Neural progenitor cell (in vitro differentiated cells): ENCODE measurements around the gene CLIP4. TPM values are rescaled to one million over a fixed set of nuclear protein-coding genes. Genes with fewer than 3 reads are reported as not detected.

Experiments
- DNase-seq: peaks from one replicate; pipeline ENCODE4 v3.0.0-alpha.2; 2016; ENCODE audit warnings: low spot score
- H2AFZ ChIP-seq: fragments of 200-600 bp; sonication (generic); replicated peaks from 2 replicates; pipeline ENCODE4 v1.6.1; 2016; ENCODE audit warnings: antibody characterized with exemption
- H3F3A ChIP-seq: fragments of 200-600 bp; sonication (generic); 2 replicates; pipeline ENCODE4 v1.6.1; 2016; ENCODE audit warnings: antibody characterized with exemption, low read depth
- H3K27ac ChIP-seq: fragments of 200-600 bp; sonication (generic); 2 replicates; pipeline ENCODE4 v1.5.1; 2016; ENCODE audit warnings: mild to moderate bottlenecking
- H3K27me3 ChIP-seq: fragments of 200-600 bp; sonication (generic); 2 replicates; pipeline ENCODE4 v1.6.1; 2016; ENCODE audit warnings: mild to moderate bottlenecking, moderate library complexity
- H3K36me3 ChIP-seq: fragments of 200-600 bp; sonication (generic); 2 replicates; pipeline ENCODE4 v1.5.1; 2016
- H3K4me1 ChIP-seq: fragments of 200-600 bp; sonication (generic); 2 replicates; pipeline ENCODE4 v1.6.1; 2016; ENCODE audit warnings: mixed run types
- H3K4me2 ChIP-seq: fragments of 200-600 bp; sonication (generic); 2 replicates; pipeline ENCODE4 v1.6.1; 2016
- H3K4me3 ChIP-seq: fragments of 200-600 bp; sonication (generic); 2 replicates; pipeline ENCODE4 v1.5.1; 2016
- H3K79me2 ChIP-seq: fragments of 200-600 bp; sonication (generic); 2 replicates; pipeline ENCODE4 v1.6.1; 2016; ENCODE audit warnings: low read depth
- H3K9ac ChIP-seq: fragments of 200-600 bp; sonication (generic); 2 replicates; pipeline ENCODE4 v1.6.1; 2016
- H3K9me3 ChIP-seq: fragments of 200-600 bp; sonication (generic); 2 replicates; pipeline ENCODE4 v1.5.1; 2016; ENCODE audit warnings: low read depth
- H4K20me1 ChIP-seq: fragments of 200-600 bp; sonication (generic); 2 replicates; pipeline ENCODE4 v1.6.1; 2016; ENCODE audit warnings: low read depth
- H3K27ac Mint-ChIP-seq: 3 replicates; pipeline ENCODE4 v1.8.0; 2021; ENCODE audit warnings: mixed read lengths
- H3K27me3 Mint-ChIP-seq: 2 replicates; pipeline ENCODE4 v1.8.0; 2022; ENCODE audit warnings: low read depth, mild to moderate bottlenecking, inconsistent platforms, moderate library complexity, mixed read lengths; ENCODE audit not compliant: insufficient read depth
- H3K36me3 Mint-ChIP-seq: 3 replicates; pipeline ENCODE4 v1.8.0; 2021; ENCODE audit warnings: mixed read lengths
- H3K4me1 Mint-ChIP-seq: 3 replicates; pipeline ENCODE4 v1.8.0; 2021; ENCODE audit warnings: mixed read lengths
- H3K4me3 Mint-ChIP-seq: 3 replicates; pipeline ENCODE4 v1.8.0; 2021; ENCODE audit warnings: mild to moderate bottlenecking, moderate library complexity, mixed read lengths
- H3K9me3 Mint-ChIP-seq: 3 replicates; pipeline ENCODE4 v1.8.0; 2020; ENCODE audit warnings: mixed read lengths
- EZH2 ChIP-seq: fragments of 200-600 bp; sonication (generic); IDR thresholded peaks from 2 replicates; pipeline ENCODE4 v1.6.1; 2017; ENCODE audit warnings: antibody characterized with exemption, mild to moderate bottlenecking, moderate library complexity
- EZH2phosphoT487 ChIP-seq: fragments of 200-600 bp; sonication (generic); IDR thresholded peaks from 2 replicates; pipeline ENCODE4 v1.6.1; 2017; ENCODE audit warnings: antibody characterized with exemption
- total RNA-seq: library from RNA; depleted of rRNA; stranded (reverse); fragments of >200 nt; gene quantifications from 2 replicates; pipeline ENCODE4 v1.2.3, GENCODE V29; 2015; ENCODE audit warnings: low replicate concordance
- TF ChIP-seq, protein P1 (sequence below): fragments of 200-600 bp; sonication (generic); IDR thresholded peaks from 2 replicates; pipeline ENCODE4 v1.5.1; 2017; ENCODE audit warnings: antibody characterized with exemption, mild to moderate bottlenecking

Gene CLIP4
- total RNA-seq, 1 donor from 2014 or later: 2.1 TPM

- no peak for DNase-seq
- Histone ChIP-seq H3K36me3 (no peaks in the 10 kb centered on the region), H3K9ac (no peak overlapping the region), H3K4me3 (no peak overlapping the region), H3K4me2 (no peak overlapping the region), H3K79me2 (no peaks in the 10 kb centered on the region), H3K4me1 (peaks cover 3% of the 10 kb centered on the region), H3F3A (no peaks in the 10 kb centered on the region), H3K27me3 (no peaks in the 10 kb centered on the region), H4K20me1 (no peaks in the 10 kb centered on the region), H3K27ac (no peak overlapping the region), H3K9me3 (no peaks in the 10 kb centered on the region), H2AFZ (no peak overlapping the region)
- Mint-ChIP-seq H3K27me3 (no peaks in the 10 kb centered on the region), H3K9me3 (peaks cover 8% of the 10 kb centered on the region), H3K36me3 (peaks cover 1% of the 10 kb centered on the region), H3K27ac (no peak overlapping the region), H3K4me1 (peaks cover 12% of the 10 kb centered on the region), H3K4me3 (no peak overlapping the region)
- TF ChIP-seq, protein P1, sequence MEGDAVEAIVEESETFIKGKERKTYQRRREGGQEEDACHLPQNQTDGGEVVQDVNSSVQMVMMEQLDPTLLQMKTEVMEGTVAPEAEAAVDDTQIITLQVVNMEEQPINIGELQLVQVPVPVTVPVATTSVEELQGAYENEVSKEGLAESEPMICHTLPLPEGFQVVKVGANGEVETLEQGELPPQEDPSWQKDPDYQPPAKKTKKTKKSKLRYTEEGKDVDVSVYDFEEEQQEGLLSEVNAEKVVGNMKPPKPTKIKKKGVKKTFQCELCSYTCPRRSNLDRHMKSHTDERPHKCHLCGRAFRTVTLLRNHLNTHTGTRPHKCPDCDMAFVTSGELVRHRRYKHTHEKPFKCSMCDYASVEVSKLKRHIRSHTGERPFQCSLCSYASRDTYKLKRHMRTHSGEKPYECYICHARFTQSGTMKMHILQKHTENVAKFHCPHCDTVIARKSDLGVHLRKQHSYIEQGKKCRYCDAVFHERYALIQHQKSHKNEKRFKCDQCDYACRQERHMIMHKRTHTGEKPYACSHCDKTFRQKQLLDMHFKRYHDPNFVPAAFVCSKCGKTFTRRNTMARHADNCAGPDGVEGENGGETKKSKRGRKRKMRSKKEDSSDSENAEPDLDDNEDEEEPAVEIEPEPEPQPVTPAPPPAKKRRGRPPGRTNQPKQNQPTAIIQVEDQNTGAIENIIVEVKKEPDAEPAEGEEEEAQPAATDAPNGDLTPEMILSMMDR: no peak
- TF ChIP-seq EZH2 (no peak), EZH2phosphoT487 (no peak)
Measured at GRCh38 chr2:29129586-29130281, 14.5 kb downstream of the CLIP4 start.

- Histone ChIP-seq H3K4me2 (no peak overlapping the region), H3K27me3 (no peaks in the 10 kb centered on the region), H3K4me1 (peaks cover 3% of the 10 kb centered on the region), H3F3A (no peaks in the 10 kb centered on the region), H3K4me3 (no peak overlapping the region), H2AFZ (no peak overlapping the region), H3K36me3 (no peaks in the 10 kb centered on the region), H3K79me2 (no peaks in the 10 kb centered on the region), H3K9me3 (no peaks in the 10 kb centered on the region), H3K27ac (no peak overlapping the region), H3K9ac (no peak overlapping the region), H4K20me1 (no peaks in the 10 kb centered on the region)
- no peaks in the 10 kb centered on the region for H3K36me3 Mint-ChIP-seq
- no peak for DNase-seq
- no peak overlapping the region for H3K27ac Mint-ChIP-seq
- H3K4me1 Mint-ChIP-seq: peaks cover 12% of the 10 kb centered on the region
- no peaks in the 10 kb centered on the region for H3K27me3 Mint-ChIP-seq
- no peak overlapping the region for H3K4me3 Mint-ChIP-seq
- TF ChIP-seq, protein P1: no peak
- TF ChIP-seq EZH2phosphoT487: no peak
- peaks cover 4% of the 10 kb centered on the region for H3K9me3 Mint-ChIP-seq
Measured at GRCh38 chr2:29130295-29130694, 15.1 kb downstream of the CLIP4 start.

- H3K27ac Mint-ChIP-seq: no peak overlapping the region
- H3F3A ChIP-seq: no peaks in the 10 kb centered on the region
- H3K4me3 ChIP-seq: no peak overlapping the region
- H3K4me3 Mint-ChIP-seq: no peak overlapping the region
- H3K9me3 Mint-ChIP-seq: peaks cover 14% of the 10 kb centered on the region
- H3K27ac ChIP-seq: no peak overlapping the region
- no peaks in the 10 kb centered on the region for H3K36me3 ChIP-seq
- H2AFZ ChIP-seq: no peak overlapping the region
- H3K9me3 ChIP-seq: no peaks in the 10 kb centered on the region
- H3K9ac ChIP-seq: no peak overlapping the region
- DNase-seq: no peak
- H4K20me1 ChIP-seq: no peaks in the 10 kb centered on the region
- H3K79me2 ChIP-seq: no peaks in the 10 kb centered on the region
- peaks cover 6% of the 10 kb centered on the region for H3K4me1 Mint-ChIP-seq
- H3K27me3 ChIP-seq: no peaks in the 10 kb centered on the region
- H3K27me3 Mint-ChIP-seq: no peaks in the 10 kb centered on the region
- TF ChIP-seq EZH2: no peak
- TF ChIP-seq, protein P1: no peak
- TF ChIP-seq EZH2phosphoT487: no peak
- H3K36me3 Mint-ChIP-seq: peaks cover 14% of the 10 kb centered on the region
- H3K4me2 ChIP-seq: no peak overlapping the region
- H3K4me1 ChIP-seq: no peaks in the 10 kb centered on the region
Measured at GRCh38 chr2:29134933-29135332, 19.7 kb downstream of the CLIP4 start.
